ENCODE measurements around the gene HHIPL1.

Gene HHIPL1

GRCh38 chr14:99698236-99698635 is 53.3 kb downstream of the HHIPL1 start:
- H3K4me2 ChIP-seq (ENCODE audit: low read depth, low read length, poor library complexity, severe bottlenecking), result no peak overlapping the region

GRCh38 chr14:99698642-99699041 is 53.7 kb downstream of the HHIPL1 start:
- H3K9me2 ChIP-seq (replicated peaks; ENCODE audit: insufficient read depth, low read length), result no peaks in the 10 kb centered on the region
- no peak overlapping the region for H3K9ac ChIP-seq (ENCODE audit: low read length)
- H3K27ac ChIP-seq (ENCODE audit: low read depth, low read length), result no peak overlapping the region
- no peak overlapping the region for H3K4me2 ChIP-seq (ENCODE audit: low read depth, low read length, poor library complexity, severe bottlenecking)
- no peaks in the 10 kb centered on the region for H3K36me3 ChIP-seq (ENCODE audit: low read length)
- H3K27me3 ChIP-seq (ENCODE audit: low read length), result 0 out of 2 replicates have a peak, but pooled peaks cover 4% of the 10 kb centered on the region
- no peak overlapping the region for H2AFZ ChIP-seq (ENCODE audit: low read depth, low read length, severe bottlenecking)
- H3K79me2 ChIP-seq (ENCODE audit: insufficient read depth, low read length), result no peaks in the 10 kb centered on the region
- H4K20me1 ChIP-seq (ENCODE audit: low read depth, low read length), result no peaks in the 10 kb centered on the region
- TF ChIP-seq CTCF (IDR thresholded peaks at IDR 0.05; ENCODE audit: insufficient read depth, low read length, poor library complexity, severe bottlenecking) (no peak), EZH2phosphoT487 (conservative IDR thresholded peaks at IDR 0.05; ENCODE audit: low read length) (no peak)
- no peaks in the 10 kb centered on the region for H3F3A ChIP-seq (ENCODE audit: insufficient read depth)
- no peak overlapping the region for H3K4me3 ChIP-seq (ENCODE audit: insufficient read depth, low read length, poor library complexity, severe bottlenecking)
- H3K9me3 ChIP-seq (ENCODE audit: insufficient read depth, low read length), result peaks cover 9% of the 10 kb centered on the region; the same call in 1 of the 2 replicates

More at GRCh38 chr14:99698236-99698635, 53.3 kb downstream of the HHIPL1 start:
- peaks cover 5% of the 10 kb centered on the region; the same call in 1 of the 2 replicates for H3K9me3 ChIP-seq (ENCODE audit: insufficient read depth, low read length)
- H3K79me2 ChIP-seq (ENCODE audit: insufficient read depth, low read length), result no peaks in the 10 kb centered on the region
- no peaks in the 10 kb centered on the region for H3K9me2 ChIP-seq (replicated peaks; ENCODE audit: insufficient read depth, low read length)
- H3K4me3 ChIP-seq (ENCODE audit: insufficient read depth, low read length, poor library complexity, severe bottlenecking), result no peak overlapping the region
- TF ChIP-seq CTCF (IDR thresholded peaks at IDR 0.05; ENCODE audit: insufficient read depth, low read length, poor library complexity, severe bottlenecking) (no peak), EZH2phosphoT487 (conservative IDR thresholded peaks at IDR 0.05; ENCODE audit: low read length) (no peak)
- H3K27me3 ChIP-seq (ENCODE audit: low read length), result 0 out of 2 replicates have a peak, but pooled peaks cover 4% of the 10 kb centered on the region
- no peak overlapping the region for H3K27ac ChIP-seq (ENCODE audit: low read depth, low read length)
- H3K9ac ChIP-seq (ENCODE audit: low read length), result no peak overlapping the region
- no peaks in the 10 kb centered on the region for H3K36me3 ChIP-seq (ENCODE audit: low read length)
- no peaks in the 10 kb centered on the region for H4K20me1 ChIP-seq (ENCODE audit: low read depth, low read length)
- H3F3A ChIP-seq (ENCODE audit: insufficient read depth), result no peaks in the 10 kb centered on the region
- H2AFZ ChIP-seq (ENCODE audit: low read depth, low read length, severe bottlenecking), result no peak overlapping the region

GRCh38 chr14:99699085-99699760 is 54.3 kb downstream of the HHIPL1 start:
- no peak overlapping the region for H3K4me3 ChIP-seq (ENCODE audit: insufficient read depth, low read length, poor library complexity, severe bottlenecking)
- no peak overlapping the region for H3K27ac ChIP-seq (ENCODE audit: low read depth, low read length)
- H3K9ac ChIP-seq (ENCODE audit: low read length), result no peak overlapping the region
- no peak overlapping the region for H3K4me2 ChIP-seq (ENCODE audit: low read depth, low read length, poor library complexity, severe bottlenecking)
- peaks cover 14% of the 10 kb centered on the region; the same call in 1 of the 2 replicates for H3K9me3 ChIP-seq (ENCODE audit: insufficient read depth, low read length)
- H3K36me3 ChIP-seq (ENCODE audit: low read length), result no peaks in the 10 kb centered on the region
- H3K79me2 ChIP-seq (ENCODE audit: insufficient read depth, low read length), result no peaks in the 10 kb centered on the region
- no peak for TF ChIP-seq EZH2phosphoT487 (conservative IDR thresholded peaks at IDR 0.05; ENCODE audit: low read length)
- no peak for TF ChIP-seq CTCF (IDR thresholded peaks at IDR 0.05; ENCODE audit: insufficient read depth, low read length, poor library complexity, severe bottlenecking)
- H3K27me3 ChIP-seq (ENCODE audit: low read length), result 0 out of 2 replicates have a peak, but pooled peaks cover 4% of the 10 kb centered on the region
- H3K9me2 ChIP-seq (replicated peaks; ENCODE audit: insufficient read depth, low read length), result no peaks in the 10 kb centered on the region
- no peak overlapping the region for H2AFZ ChIP-seq (ENCODE audit: low read depth, low read length, severe bottlenecking)
- no peaks in the 10 kb centered on the region for H4K20me1 ChIP-seq (ENCODE audit: low read depth, low read length)
- no peaks in the 10 kb centered on the region for H3F3A ChIP-seq (ENCODE audit: insufficient read depth)
